ENCODE data around the gene DIS3L2.
"Not testable (repeated sequence)": the region's sequence is repeated elsewhere in the genome, so short reads cannot be mapped to it uniquely, and the experiment has no call there.

The DIS3L2 gene

GRCh38 chr2:232075080-232075479 lies 113.6 kb downstream of the DIS3L2 start:
- no peak for DNase-seq

GRCh38 chr2:232075859-232076258 lies 114.3 kb downstream of the DIS3L2 start:
- no peak for DNase-seq

GRCh38 chr2:232076272-232076671 lies 114.8 kb downstream of the DIS3L2 start:
- no peak for DNase-seq

- DNase-seq = no peak
Measured at GRCh38 chr2:232076736-232077135, 115.2 kb downstream of the DIS3L2 start.

GRCh38 chr2:232085164-232085563 lies 123.7 kb downstream of the DIS3L2 start:
- DNase-seq = no peak

- no peak for DNase-seq
Measured at GRCh38 chr2:232085826-232086425, 124.4 kb downstream of the DIS3L2 start.

- DNase-seq = no peak
Measured at GRCh38 chr2:232088771-232089170, 127.3 kb downstream of the DIS3L2 start.

GRCh38 chr2:232094201-232094600 lies 132.7 kb downstream of the DIS3L2 start:
- no peak for DNase-seq

GRCh38 chr2:232094883-232095282 lies 133.4 kb downstream of the DIS3L2 start:
- no peak for DNase-seq

- no peak for DNase-seq
Measured at GRCh38 chr2:232097260-232097659, 135.7 kb downstream of the DIS3L2 start.

GRCh38 chr2:232097758-232098157 lies 136.2 kb downstream of the DIS3L2 start:
- DNase-seq = no peak

- DNase-seq = no peak
Measured at GRCh38 chr2:232102380-232102779, 140.9 kb downstream of the DIS3L2 start.

- DNase-seq = no peak
Measured at GRCh38 chr2:232103140-232103737, 141.7 kb downstream of the DIS3L2 start.

GRCh38 chr2:232104076-232104646 lies 142.6 kb downstream of the DIS3L2 start:
- no peak for DNase-seq

- no peak for DNase-seq
Measured at GRCh38 chr2:232111551-232111950, 150.0 kb downstream of the DIS3L2 start.

GRCh38 chr2:232113821-232114220 lies 152.3 kb downstream of the DIS3L2 start:
- no peak for DNase-seq

GRCh38 chr2:232115728-232116361 lies 154.3 kb downstream of the DIS3L2 start:
- not testable (repeated sequence) for DNase-seq

GRCh38 chr2:232116852-232117251 lies 155.3 kb downstream of the DIS3L2 start:
- DNase-seq = no peak

- no peak for DNase-seq
Measured at GRCh38 chr2:232117413-232117812, 155.9 kb downstream of the DIS3L2 start.

- no peak for DNase-seq
Measured at GRCh38 chr2:232120911-232121310, 159.4 kb downstream of the DIS3L2 start.

- no peak for DNase-seq
Measured at GRCh38 chr2:232124309-232124708, 162.8 kb downstream of the DIS3L2 start.

GRCh38 chr2:232126301-232127099 lies 165.0 kb downstream of the DIS3L2 start:
- no peak for DNase-seq

GRCh38 chr2:232129483-232129882 lies 168.0 kb downstream of the DIS3L2 start:
- no peak for DNase-seq

Data from femur (tissue), 1 donor.